GM21515 (cell line): Measurements from ENCODE around the gene FNTB.

Experiments
- ATAC-seq: cut with Tn5 transposase; IDR thresholded peaks from one replicate; pipeline ENCODE4 v1.9.1; 2021; ENCODE audit not compliant: unreplicated experiment

FNTB gene

GRCh38 chr14:64952598-64953309, 33.9 kb upstream of the FNTB start:
- no peak for ATAC-seq

- ATAC-seq = no peak
Measured at GRCh38 chr14:64953310-64953654, 33.4 kb upstream of the FNTB start.

GRCh38 chr14:64953661-64954060, 33.0 kb upstream of the FNTB start:
- no peak for ATAC-seq

- no peak for ATAC-seq
Measured at GRCh38 chr14:64954491-64955240, 32.0 kb upstream of the FNTB start.

GRCh38 chr14:64955297-64955696, 31.4 kb upstream of the FNTB start:
- no peak for ATAC-seq

- no peak for ATAC-seq
Measured at GRCh38 chr14:64956697-64957406, 29.8 kb upstream of the FNTB start.

GRCh38 chr14:64958201-64958600, 28.5 kb upstream of the FNTB start:
- no peak for ATAC-seq

- no peak for ATAC-seq
Measured at GRCh38 chr14:64958743-64959142, 28.0 kb upstream of the FNTB start.

- no peak for ATAC-seq
Measured at GRCh38 chr14:64960762-64961276, 25.9 kb upstream of the FNTB start.

GRCh38 chr14:64963611-64964010, 23.1 kb upstream of the FNTB start:
- ATAC-seq = no peak

- no peak for ATAC-seq
Measured at GRCh38 chr14:64965356-64966000, 21.2 kb upstream of the FNTB start.

- no peak for ATAC-seq
Measured at GRCh38 chr14:64966976-64967375, 19.7 kb upstream of the FNTB start.

GRCh38 chr14:64968167-64968566, 18.5 kb upstream of the FNTB start:
- ATAC-seq = no peak

- no peak for ATAC-seq
Measured at GRCh38 chr14:64968651-64969050, 18.0 kb upstream of the FNTB start.

- ATAC-seq = no peak
Measured at GRCh38 chr14:64970041-64970440, 16.7 kb upstream of the FNTB start.

GRCh38 chr14:64970776-64971477, 15.8 kb upstream of the FNTB start:
- no peak for ATAC-seq

- no peak for ATAC-seq
Measured at GRCh38 chr14:64971491-64971942, 15.2 kb upstream of the FNTB start.

GRCh38 chr14:64971943-64972791, 14.5 kb upstream of the FNTB start, which contains the start of gene RAB15:
Gene RAB15 (minus strand): TSS chr14:64972336. CDS start chr14:64972076, 260 bp downstream.
- no peak for ATAC-seq

GRCh38 chr14:64973026-64973442, 13.7 kb upstream of the FNTB start:
- ATAC-seq = no peak

GRCh38 chr14:64973826-64974225, 12.9 kb upstream of the FNTB start:
- ATAC-seq = no peak
